MM.1S (cell line): Measurements from ENCODE around the gene LBHD1.

ENCODE experiments used
- DNase-seq: peaks from one replicate; pipeline ENCODE4 v3.0.0-alpha.2; 2015
- H2AFZ ChIP-seq: fragments of 300-600 bp; sonication (generic); 2 replicates; pipeline ENCODE4 v1.6.0; 2016; ENCODE audit warnings: antibody characterized with exemption, low read length
- H3F3A ChIP-seq: fragments of 300-600 bp; sonication (generic); 2 replicates; pipeline ENCODE4 v1.6.1; 2016; ENCODE audit warnings: mild to moderate bottlenecking, antibody characterized with exemption, low read length, moderate library complexity, mixed read lengths; ENCODE audit not compliant: insufficient read depth
- H3K27ac ChIP-seq: fragments of 300-600 bp; sonication (generic); 2 replicates; pipeline ENCODE4 v1.5.1; 2016; ENCODE audit warnings: mild to moderate bottlenecking, low read length
- H3K27me3 ChIP-seq: fragments of 300-600 bp; sonication (generic); replicated peaks from 2 replicates; pipeline ENCODE4 v1.6.0; 2016; ENCODE audit warnings: low read length; ENCODE audit not compliant: insufficient read depth
- H3K36me3 ChIP-seq: fragments of 300-600 bp; sonication (generic); replicated peaks from 2 replicates; pipeline ENCODE4 v1.6.1; 2016; ENCODE audit warnings: mild to moderate bottlenecking, low read length, mixed read lengths; ENCODE audit not compliant: insufficient read depth
- H3K4me1 ChIP-seq: fragments of 300-600 bp; sonication (generic); 2 replicates; pipeline ENCODE4 v1.6.1; 2016; ENCODE audit warnings: low read length, mixed read lengths
- H3K4me2 ChIP-seq: fragments of 300-600 bp; sonication (generic); 2 replicates; pipeline ENCODE4 v1.6.0; 2016; ENCODE audit warnings: low read depth, low read length
- H3K4me3 ChIP-seq: fragments of 300-600 bp; sonication (generic); 2 replicates; pipeline ENCODE4 v1.5.1; 2016; ENCODE audit warnings: low read length, mixed read lengths
- H3K79me2 ChIP-seq: fragments of 300-600 bp; sonication (generic); 2 replicates; pipeline ENCODE4 v1.6.1; 2016; ENCODE audit warnings: mixed run types, low read length, mixed read lengths
- H3K9ac ChIP-seq: fragments of 300-600 bp; sonication (generic); 2 replicates; pipeline ENCODE4 v1.6.1; 2016; ENCODE audit warnings: low read length, mixed read lengths
- H3K9me2 ChIP-seq: fragments of 300-600 bp; sonication (generic); replicated peaks from 2 replicates; pipeline ENCODE4 v1.6.1; 2016; ENCODE audit warnings: mild to moderate bottlenecking, low read length, mixed read lengths; ENCODE audit not compliant: insufficient read depth
- H3K9me3 ChIP-seq: fragments of 300-600 bp; sonication (generic); replicated peaks from 2 replicates; pipeline ENCODE4 v1.6.1; 2016; ENCODE audit warnings: mild to moderate bottlenecking, low read length, mixed read lengths; ENCODE audit not compliant: insufficient read depth
- H4K20me1 ChIP-seq: fragments of 300-600 bp; sonication (generic); 2 replicates; pipeline ENCODE4 v1.6.1; 2016; ENCODE audit warnings: mild to moderate bottlenecking, low read length, moderate library complexity, mixed read lengths; ENCODE audit not compliant: insufficient read depth
- CTCF ChIP-seq: fragments of 300-600 bp; sonication (generic); IDR thresholded peaks from 2 replicates; pipeline ENCODE4 v1.5.1; 2016; ENCODE audit warnings: antibody characterized with exemption, low read length, mixed read lengths
- EZH2 ChIP-seq: fragments of 300-600 bp; sonication (generic); optimal IDR thresholded peaks from 2 replicates; pipeline ENCODE3; 2017; ENCODE audit warnings: low read depth, mild to moderate bottlenecking, antibody characterized with exemption, low read length, mixed read lengths
- EZH2phosphoT487 ChIP-seq: fragments of 300-600 bp; sonication (generic); IDR thresholded peaks from 2 replicates; pipeline ENCODE4 v1.6.1; 2018; ENCODE audit warnings: antibody characterized with exemption, low read length

Gene LBHD1

DNA sequence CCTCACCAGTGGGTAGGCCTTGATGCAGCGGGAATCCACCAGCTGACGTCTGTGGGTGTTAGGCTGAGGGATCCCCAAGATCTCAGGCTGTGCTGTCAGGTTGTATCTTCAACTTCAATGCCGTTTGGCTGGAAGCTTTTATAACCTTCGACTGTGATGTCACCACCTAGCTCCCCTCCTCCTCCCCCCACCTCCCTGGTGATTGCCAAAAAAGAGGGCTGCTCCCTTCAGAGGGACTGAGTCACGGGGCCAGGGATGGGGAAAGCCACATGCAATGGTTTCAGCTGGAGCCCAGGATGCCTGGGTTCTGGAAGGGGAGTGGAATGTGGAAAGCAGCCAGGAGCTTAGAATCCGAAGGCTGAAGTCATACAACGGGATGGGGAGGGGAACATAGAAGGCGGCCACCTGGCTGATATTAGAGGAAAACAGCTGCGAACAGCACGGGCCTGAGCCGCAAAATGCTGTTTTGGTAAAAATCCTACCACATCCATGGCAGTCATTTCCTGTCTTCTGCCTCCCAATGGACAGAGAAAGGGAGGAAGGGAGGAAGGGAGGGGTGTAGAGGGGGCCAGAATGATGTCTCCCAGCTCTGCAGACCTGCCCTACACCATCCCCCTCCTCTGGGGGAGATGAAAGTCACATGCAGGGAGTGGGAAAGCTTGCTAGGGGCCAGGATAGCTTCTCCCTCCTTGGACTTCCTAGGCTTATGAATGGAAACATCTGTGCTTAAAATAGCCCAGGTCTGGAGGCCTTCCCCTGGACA is 17.5 kb upstream of the LBHD1 start, which contains the start of gene LRRN4CL:
Gene LRRN4CL (minus strand): TSS at position 110 of the 763 bp plus-strand sequence. CDS start 1,022 bp downstream, outside the sequence.
- Histone ChIP-seq H4K20me1 (no peaks in the 10 kb centered on the region), H3K4me2 (no peak within 1 kb of the TSS), H3F3A (no peaks in the 10 kb centered on the region), H3K36me3 (no peaks in the 10 kb centered on the region), H3K9me2 (no peaks in the 10 kb centered on the region), H3K4me1 (no peaks in the 10 kb centered on the region), H3K9me3 (no peaks in the 10 kb centered on the region), H3K27me3 (no peaks in the 10 kb centered on the region), H3K4me3 (no peak within 1 kb of the TSS), H3K9ac (no peak within 1 kb of the TSS), H2AFZ (no peak within 1 kb of the TSS), H3K79me2 (no peaks in the 10 kb centered on the region), H3K27ac (no peak within 1 kb of the TSS)
- TF ChIP-seq CTCF, result no peak
- no peak for TF ChIP-seq EZH2
- TF ChIP-seq EZH2phosphoT487, result no peak
- no peak for DNase-seq

- Histone ChIP-seq H3K79me2 (no peaks in the 10 kb centered on the region), H2AFZ (no peak overlapping the region), H3K27ac (no peak overlapping the region), H3K36me3 (no peaks in the 10 kb centered on the region), H3K27me3 (no peaks in the 10 kb centered on the region), H3F3A (no peaks in the 10 kb centered on the region), H3K9me2 (no peaks in the 10 kb centered on the region), H3K4me1 (no peaks in the 10 kb centered on the region), H3K4me2 (no peak overlapping the region), H3K9ac (no peak overlapping the region), H3K4me3 (no peak overlapping the region), H3K9me3 (no peaks in the 10 kb centered on the region), H4K20me1 (no peaks in the 10 kb centered on the region)
- no peak for DNase-seq
- TF ChIP-seq EZH2phosphoT487, result no peak
- no peak for TF ChIP-seq CTCF
- TF ChIP-seq EZH2, result no peak
Observed at GRCh38 chr11:62688491-62688890, 16.4 kb upstream of the LBHD1 start.

- H3K27me3 ChIP-seq, result no peaks in the 10 kb centered on the region
- no peak overlapping the region for H3K9ac ChIP-seq
- H3K4me1 ChIP-seq, result no peaks in the 10 kb centered on the region
- no peaks in the 10 kb centered on the region for H3K36me3 ChIP-seq
- no peak overlapping the region for H3K27ac ChIP-seq
- H3K9me3 ChIP-seq, result no peaks in the 10 kb centered on the region
- no peak overlapping the region for H3K4me2 ChIP-seq
- no peaks in the 10 kb centered on the region for H4K20me1 ChIP-seq
- TF ChIP-seq CTCF (no peak), EZH2phosphoT487 (no peak), EZH2 (no peak)
- H3K9me2 ChIP-seq, result no peaks in the 10 kb centered on the region
- no peak for DNase-seq
- no peak overlapping the region for H2AFZ ChIP-seq
- no peak overlapping the region for H3K4me3 ChIP-seq
- H3K79me2 ChIP-seq, result no peaks in the 10 kb centered on the region
- no peaks in the 10 kb centered on the region for H3F3A ChIP-seq
Observed at GRCh38 chr11:62687508-62688396, 15.7 kb upstream of the LBHD1 start.
